NCI-H2227 treated with DMSO at 0.1 percent for 48 hours (cell line): ENCODE measurements around the gene TRIP10.
"Not testable (repeated sequence)": the region's sequence is repeated elsewhere in the genome, so short reads cannot be mapped to it uniquely, and the experiment has no call there.

ENCODE experiments used
- DNase-seq: peaks from one replicate; lab custom pipeline; 2025; lab: John Stamatoyannopoulos, UW

Gene TRIP10

GRCh38 chr19:6739390-6739882 lies at the start of gene TRIP10:
TSS of gene TRIP10 (plus strand) at chr19:6739680. CDS start at chr19:6739762, 82 bp downstream.
- peak; percentile 67 for DNase-seq

- DNase-seq, result no peak
Measured at GRCh38 chr19:6690160-6690885, 49.2 kb upstream of the TRIP10 start.

- DNase-seq, result no peak
Measured at GRCh38 chr19:6691342-6691741, 48.1 kb upstream of the TRIP10 start.

- DNase-seq, result no peak
Measured at GRCh38 chr19:6692027-6692426, 47.5 kb upstream of the TRIP10 start.

GRCh38 chr19:6693056-6693471 lies 46.4 kb upstream of the TRIP10 start:
- no peak for DNase-seq

GRCh38 chr19:6693681-6694080 lies 45.8 kb upstream of the TRIP10 start:
- no peak for DNase-seq

GRCh38 chr19:6694147-6694815 lies 45.2 kb upstream of the TRIP10 start:
- no peak for DNase-seq

- DNase-seq, result no peak
Measured at GRCh38 chr19:6696239-6696820, 43.1 kb upstream of the TRIP10 start.

GRCh38 chr19:6697291-6697690 lies 42.2 kb upstream of the TRIP10 start:
- no peak for DNase-seq

GRCh38 chr19:6699935-6700334 lies 39.5 kb upstream of the TRIP10 start:
- DNase-seq, result no peak

GRCh38 chr19:6700586-6701316 lies 38.7 kb upstream of the TRIP10 start:
- no peak for DNase-seq

GRCh38 chr19:6705931-6706632 lies 33.4 kb upstream of the TRIP10 start:
- DNase-seq, result no peak

GRCh38 chr19:6706633-6706958 lies 32.9 kb upstream of the TRIP10 start:
- no peak for DNase-seq

- DNase-seq, result no peak
Measured at GRCh38 chr19:6707011-6707657, 32.3 kb upstream of the TRIP10 start.

- no peak for DNase-seq
Measured at GRCh38 chr19:6707658-6708018, 31.8 kb upstream of the TRIP10 start.

- no peak for DNase-seq
Measured at GRCh38 chr19:6708346-6708745, 31.1 kb upstream of the TRIP10 start.

GRCh38 chr19:6708913-6709312 lies 30.6 kb upstream of the TRIP10 start:
- not testable (repeated sequence) for DNase-seq

GRCh38 chr19:6709549-6709948 lies 29.9 kb upstream of the TRIP10 start:
- DNase-seq, result no peak

GRCh38 chr19:6710273-6711077 lies 29.0 kb upstream of the TRIP10 start:
- DNase-seq, result no peak

- DNase-seq, result no peak
Measured at GRCh38 chr19:6711078-6711361, 28.5 kb upstream of the TRIP10 start.

- DNase-seq, result no peak
Measured at GRCh38 chr19:6711605-6712004, 27.9 kb upstream of the TRIP10 start.
